Natural killer cell (primary cell): ENCODE measurements around the gene ALDH9A1. TPM values are rescaled to one million over a fixed set of nuclear protein-coding genes. Genes with fewer than 3 reads are reported as not detected.
"Not testable (repeated sequence)": the region's sequence is repeated elsewhere in the genome, so short reads cannot be mapped to it uniquely, and the experiment has no call there.

Source experiments
- ATAC-seq, 3 donors: fragments of 150-1000 bp in 2 of 3; fragments of 200-7000 bp in 1 of 3; cut with Tn5 transposase; 1 replicate in 1 of 3; 2 replicates in 2 of 3; pipeline ENCODE4 v1.10.0; 2021; ENCODE audit warnings: mild to moderate bottlenecking in 2 of 3, moderate library complexity in 2 of 3
- DNase-seq, 2 donors: peaks; one replicate each; pipeline versions ENCODE4 v3.0.0 to v3.0.0-alpha.2; 2013 to 2021; ENCODE audit warnings: mixed read lengths in 1 of 2
- H3K27ac ChIP-seq: one replicate; pipeline ENCODE4 v1.5.1; 2013; ENCODE audit warnings: mild to moderate bottlenecking, low read length
- H3K27me3 ChIP-seq: one replicate; pipeline ENCODE4 v1.6.1; 2013; ENCODE audit warnings: low read length; ENCODE audit not compliant: control insufficient read depth, insufficient read depth
- H3K36me3 ChIP-seq: one replicate; pipeline ENCODE4 v1.6.1; 2013; ENCODE audit warnings: low read length; ENCODE audit not compliant: control insufficient read depth, insufficient read depth
- H3K4me1 ChIP-seq: one replicate; pipeline ENCODE4 v1.6.1; 2013; ENCODE audit warnings: low read length; ENCODE audit not compliant: control insufficient read depth, insufficient read depth
- H3K4me3 ChIP-seq: one replicate; pipeline ENCODE4 v1.5.1; 2013; ENCODE audit warnings: low read length
- H3K9me3 ChIP-seq: one replicate; pipeline ENCODE4 v1.6.1; 2013; ENCODE audit warnings: low read length; ENCODE audit not compliant: control insufficient read depth, insufficient read depth
- H3K27ac Mint-ChIP-seq, 2 donors: one replicate each; pipeline ENCODE4 v1.8.0; 2022; ENCODE audit warnings: mild to moderate bottlenecking in 2 of 2, mixed read lengths in 2 of 2, moderate library complexity in 1 of 2
- H3K27me3 Mint-ChIP-seq, 2 donors: one replicate each; pipeline ENCODE4 v1.8.0; 2022; ENCODE audit warnings: low read depth in 2 of 2, mixed read lengths in 2 of 2
- H3K36me3 Mint-ChIP-seq: one replicate; pipeline ENCODE4 v1.8.0; 2022; ENCODE audit warnings: mixed read lengths
- H3K4me1 Mint-ChIP-seq, 2 donors: one replicate each; pipeline ENCODE4 v1.8.0; 2022; ENCODE audit warnings: mixed read lengths in 2 of 2
- H3K4me3 Mint-ChIP-seq: one replicate; pipeline ENCODE4 v1.8.0; 2022; ENCODE audit warnings: mild to moderate bottlenecking, moderate library complexity, mixed read lengths
- H3K9me3 Mint-ChIP-seq, 2 donors: one replicate each; pipeline ENCODE4 v1.8.0; 2022; ENCODE audit warnings: mixed read lengths in 2 of 2
- WGBS: methylation state at CpG from one replicate; pipeline ENCODE4 v1.1.7; 2013; ENCODE audit warnings: missing lambda C conversion rate; ENCODE audit not compliant: insufficient coverage; 5-methylcytosine and 5-hydroxymethylcytosine counted together
- intact Hi-C: fragments of 100-400 bp; cut with micrococcal nuclease; formaldehyde crosslinking; loops from one replicate; pipeline ENCODE4 v1.14.2; 2022
- total RNA-seq, 4 donors: library from RNA; stranded (reverse); fragments of 120-200 nt in 1 of 4; gene quantifications; one replicate each; pipeline versions ENCODE4 v1.2.3 to v1.2.4, GENCODE V29; 2013 to 2022
- TF ChIP-seq, protein P1 (sequence below): fragments of 200-600 bp; IDR thresholded peaks from one replicate; pipeline ENCODE4 v1.8.0; 2022; ENCODE audit warnings: antibody characterized with exemption

The ALDH9A1 gene
- total RNA-seq, 3 donors from 2014 or later (not counting 1 experiment from before 2014, with no cell fraction given) = 38.0 to 57.1 (median 50.3) TPM

DNA sequence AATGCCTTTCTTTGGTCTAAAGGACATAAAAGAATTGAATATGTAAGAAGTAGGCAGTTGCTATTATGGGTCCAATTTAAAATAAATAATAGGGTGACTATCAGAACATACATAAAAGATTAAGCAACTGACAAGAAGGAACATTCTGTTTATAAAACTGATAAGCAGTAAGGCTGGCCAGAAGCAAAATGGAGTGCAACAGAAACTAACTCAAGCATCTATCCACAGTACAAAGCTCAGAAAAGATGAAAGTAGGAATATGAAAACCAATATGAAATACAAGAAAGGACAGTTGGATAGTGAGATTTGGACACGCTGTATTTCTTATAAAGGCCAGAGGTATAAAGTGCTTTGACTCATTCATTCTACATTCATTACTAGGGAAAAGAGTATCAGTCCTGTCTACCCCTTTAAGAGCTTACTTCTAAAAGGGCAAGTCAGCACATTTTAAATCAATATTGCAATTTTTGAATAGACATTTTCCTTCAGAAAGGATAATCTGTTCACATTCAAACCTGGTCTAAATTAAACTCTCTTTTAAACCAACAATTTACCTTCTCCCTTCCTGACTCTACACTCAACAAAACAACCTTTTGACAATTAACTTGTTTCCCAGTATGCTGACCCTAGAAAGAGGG, 14.4 kb downstream of the ALDH9A1 start:
- H3K27ac Mint-ChIP-seq = peak overlapping the region; percentile 58 to 63
- peaks cover 29% of the 10 kb centered on the region for H3K36me3 Mint-ChIP-seq
- no peak overlapping the region for H3K4me3 ChIP-seq
- ATAC-seq = no peak
- no peak for DNase-seq
- H3K27me3 ChIP-seq = no peaks in the 10 kb centered on the region
- WGBS = no CpG with 5 or more reads among the region's 1 CpG
- no peaks in the 10 kb centered on the region for H3K9me3 Mint-ChIP-seq
- no peaks in the 10 kb centered on the region for H3K27me3 Mint-ChIP-seq
- H3K9me3 ChIP-seq = no peaks in the 10 kb centered on the region
- TF ChIP-seq, protein P1, sequence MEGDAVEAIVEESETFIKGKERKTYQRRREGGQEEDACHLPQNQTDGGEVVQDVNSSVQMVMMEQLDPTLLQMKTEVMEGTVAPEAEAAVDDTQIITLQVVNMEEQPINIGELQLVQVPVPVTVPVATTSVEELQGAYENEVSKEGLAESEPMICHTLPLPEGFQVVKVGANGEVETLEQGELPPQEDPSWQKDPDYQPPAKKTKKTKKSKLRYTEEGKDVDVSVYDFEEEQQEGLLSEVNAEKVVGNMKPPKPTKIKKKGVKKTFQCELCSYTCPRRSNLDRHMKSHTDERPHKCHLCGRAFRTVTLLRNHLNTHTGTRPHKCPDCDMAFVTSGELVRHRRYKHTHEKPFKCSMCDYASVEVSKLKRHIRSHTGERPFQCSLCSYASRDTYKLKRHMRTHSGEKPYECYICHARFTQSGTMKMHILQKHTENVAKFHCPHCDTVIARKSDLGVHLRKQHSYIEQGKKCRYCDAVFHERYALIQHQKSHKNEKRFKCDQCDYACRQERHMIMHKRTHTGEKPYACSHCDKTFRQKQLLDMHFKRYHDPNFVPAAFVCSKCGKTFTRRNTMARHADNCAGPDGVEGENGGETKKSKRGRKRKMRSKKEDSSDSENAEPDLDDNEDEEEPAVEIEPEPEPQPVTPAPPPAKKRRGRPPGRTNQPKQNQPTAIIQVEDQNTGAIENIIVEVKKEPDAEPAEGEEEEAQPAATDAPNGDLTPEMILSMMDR = no peak
- peaks cover 45 to 47% of the 10 kb centered on the region in 2 donors for H3K4me1 Mint-ChIP-seq
- peaks cover 46% of the 10 kb centered on the region for H3K36me3 ChIP-seq
- H3K4me3 Mint-ChIP-seq = no peak overlapping the region
- intact Hi-C loops = no loop called here
- peaks cover 5% of the 10 kb centered on the region for H3K4me1 ChIP-seq
- no peak overlapping the region for H3K27ac ChIP-seq

- intact Hi-C loops, DNase-seq, H3K4me3 ChIP-seq, H3K27me3 ChIP-seq, H3K4me3 Mint-ChIP-seq, H3K27me3 Mint-ChIP-seq, ATAC-seq, H3K9me3 ChIP-seq, H3K4me1 ChIP-seq, H3K27ac ChIP-seq, H3K9me3 Mint-ChIP-seq: not testable (repeated sequence)
- 98% methylated on average over 4 of the region's 4 CpGs for WGBS
- Mint-ChIP-seq H3K4me1 (peaks cover 22 to 25% of the 10 kb centered on the region in 2 donors), H3K36me3 (peaks cover 48% of the 10 kb centered on the region), H3K27ac (peak overlapping the region in 1 of 2 donors; percentile 31)
- peaks cover 70% of the 10 kb centered on the region for H3K36me3 ChIP-seq
Measured at GRCh38 chr1:165680773-165681172, 17.6 kb downstream of the ALDH9A1 start.

DNA sequence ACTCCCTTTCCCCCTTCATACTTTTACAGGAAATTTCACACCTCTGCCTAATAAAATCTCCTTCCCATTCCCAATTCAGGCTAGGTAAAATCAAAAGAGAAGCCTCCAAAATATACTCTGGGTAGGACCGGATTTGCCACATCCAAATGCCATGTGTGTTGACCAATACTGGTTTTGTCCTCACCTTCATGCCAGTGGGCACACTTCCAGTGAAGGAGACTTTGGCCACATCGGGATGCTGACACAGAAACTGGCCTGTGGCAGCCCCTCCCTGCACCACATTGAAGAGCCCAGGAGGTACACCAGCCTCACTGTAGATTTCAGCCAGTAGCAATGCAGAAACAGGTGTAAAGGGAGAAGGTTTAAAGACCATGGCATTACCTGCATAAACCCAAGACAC, 18.1 kb downstream of the ALDH9A1 start:
- H3K27ac ChIP-seq = no peak overlapping the region
- Mint-ChIP-seq H3K4me1 (peaks cover 20 to 22% of the 10 kb centered on the region in 2 donors), H3K27me3 (no peaks in the 10 kb centered on the region), H3K4me3 (no peak overlapping the region), H3K36me3 (peaks cover 53% of the 10 kb centered on the region), H3K9me3 (no peaks in the 10 kb centered on the region), H3K27ac (peak overlapping the region; percentile 29 to 31)
- H3K27me3 ChIP-seq = no peaks in the 10 kb centered on the region
- intact Hi-C loops = no loop called here
- no peaks in the 10 kb centered on the region for H3K9me3 ChIP-seq
- TF ChIP-seq, protein P1 = no peak
- peaks cover 74% of the 10 kb centered on the region for H3K36me3 ChIP-seq
- DNase-seq (no peak), ATAC-seq (no peak)
- 93% methylated on average over 2 of the region's 2 CpGs for WGBS
- H3K4me1 ChIP-seq = no peaks in the 10 kb centered on the region
- H3K4me3 ChIP-seq = no peak overlapping the region

DNA sequence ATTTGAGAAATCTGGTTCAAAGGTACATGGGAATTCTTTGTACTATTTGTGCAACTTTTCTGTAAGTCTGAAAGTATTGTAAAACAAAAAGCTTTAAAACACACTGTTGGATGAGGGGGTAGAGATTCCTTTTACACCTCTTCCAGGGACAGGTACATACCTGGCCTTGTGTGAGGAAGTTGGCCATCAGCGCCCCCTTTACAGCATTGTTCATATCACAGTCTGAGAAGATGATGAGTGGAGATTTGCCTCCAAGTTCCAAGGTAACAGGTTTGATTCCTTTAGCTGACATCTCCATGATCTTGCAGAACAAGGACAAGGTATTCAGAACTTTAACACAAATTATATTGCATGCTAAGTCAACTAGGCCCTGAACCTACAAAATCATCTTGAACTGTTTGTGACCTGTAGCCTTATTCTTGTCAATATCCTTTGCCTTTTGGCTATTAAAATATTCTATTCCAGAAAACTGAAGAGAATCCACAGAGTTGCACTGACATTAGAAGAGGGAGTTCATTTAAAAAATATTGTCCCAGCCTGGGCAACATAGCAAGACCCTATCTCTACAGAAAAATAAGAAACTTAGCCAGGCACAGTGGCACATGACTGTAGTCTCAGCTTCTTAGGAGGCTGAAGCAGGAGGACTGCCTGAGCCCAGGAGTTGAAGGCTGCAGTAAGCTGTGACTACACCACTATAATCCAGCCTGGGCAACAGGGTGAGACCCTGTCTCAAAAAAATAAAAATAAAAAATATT, 18.9 kb downstream of the ALDH9A1 start:
- ATAC-seq (no peak), DNase-seq (peak in 1 of 2 donors; percentile 9)
- peaks cover 55% of the 10 kb centered on the region for H3K36me3 Mint-ChIP-seq
- no CpG with 5 or more reads among the region's 1 CpG for WGBS
- Histone ChIP-seq H3K9me3 (no peaks in the 10 kb centered on the region), H3K4me1 (no peaks in the 10 kb centered on the region), H3K36me3 (peaks cover 74% of the 10 kb centered on the region), H3K27ac (no peak overlapping the region), H3K27me3 (no peaks in the 10 kb centered on the region), H3K4me3 (no peak overlapping the region)
- H3K4me1 Mint-ChIP-seq = peaks cover 14 to 16% of the 10 kb centered on the region in 2 donors
- H3K27ac Mint-ChIP-seq = peak overlapping the region; percentile 29 to 58
- H3K27me3 Mint-ChIP-seq = no peaks in the 10 kb centered on the region
- H3K4me3 Mint-ChIP-seq = no peak overlapping the region
- no peaks in the 10 kb centered on the region for H3K9me3 Mint-ChIP-seq
- TF ChIP-seq, protein P1 = no peak
- intact Hi-C loops = no loop called here
